KMS-11 (cell line): ENCODE measurements around the gene TRIM68.

Source experiments
- H2AFZ ChIP-seq: fragments of 200-600 bp; sonication (generic); 2 replicates; pipeline ENCODE4 v1.6.1; 2016; ENCODE audit warnings: antibody characterized with exemption, mixed run types, low read depth
- H3K27ac ChIP-seq: fragments of 200-600 bp; sonication (generic); 2 replicates; pipeline ENCODE4 v1.6.1; 2016; ENCODE audit warnings: mild to moderate bottlenecking, mixed run types
- H3K27me3 ChIP-seq: fragments of 200-600 bp; sonication (generic); 2 replicates; pipeline ENCODE4 v1.6.1; 2017; ENCODE audit warnings: mild to moderate bottlenecking, low read depth, mixed run types, moderate library complexity; ENCODE audit not compliant: insufficient read depth
- H3K36me3 ChIP-seq: fragments of 200-600 bp; sonication (generic); 2 replicates; pipeline ENCODE4 v1.6.1; 2017; ENCODE audit warnings: mild to moderate bottlenecking, mixed run types; ENCODE audit not compliant: insufficient read depth
- H3K4me1 ChIP-seq: fragments of 200-600 bp; sonication (generic); 2 replicates; pipeline ENCODE4 v1.6.1; 2016; ENCODE audit warnings: mild to moderate bottlenecking, low read depth, mixed run types; ENCODE audit not compliant: poor library complexity, severe bottlenecking
- H3K4me2 ChIP-seq: fragments of 200-600 bp; sonication (generic); 2 replicates; pipeline ENCODE4 v1.7.0; 2016; ENCODE audit warnings: mild to moderate bottlenecking, mixed run types
- H3K4me3 ChIP-seq: fragments of 200-600 bp; sonication (generic); IDR thresholded peaks from 2 replicates; pipeline ENCODE4 v1.6.1; 2017; ENCODE audit warnings: low read depth, low read length, mixed read lengths; ENCODE audit not compliant: insufficient read depth
- H3K79me2 ChIP-seq: fragments of 200-600 bp; sonication (generic); 2 replicates; pipeline ENCODE4 v1.6.1; 2016; ENCODE audit warnings: low read depth, mixed run types; ENCODE audit not compliant: insufficient read depth
- H3K9ac ChIP-seq: fragments of 200-600 bp; sonication (generic); 2 replicates; pipeline ENCODE4 v1.6.1; 2016; ENCODE audit warnings: mild to moderate bottlenecking, mixed run types
- H4K20me1 ChIP-seq: fragments of 200-600 bp; sonication (generic); 2 replicates; pipeline ENCODE4 v1.6.1; 2016; ENCODE audit warnings: mild to moderate bottlenecking, mixed run types; ENCODE audit not compliant: insufficient read depth
- TF ChIP-seq, protein P1 (sequence below): fragments of 200-600 bp; sonication (generic); conservative IDR thresholded peaks from 2 replicates; pipeline ENCODE4 v1.6.1; 2017; ENCODE audit warnings: low read depth, mild to moderate bottlenecking, antibody characterized with exemption, low read length, moderate library complexity, mixed read lengths

The TRIM68 gene

DNA sequence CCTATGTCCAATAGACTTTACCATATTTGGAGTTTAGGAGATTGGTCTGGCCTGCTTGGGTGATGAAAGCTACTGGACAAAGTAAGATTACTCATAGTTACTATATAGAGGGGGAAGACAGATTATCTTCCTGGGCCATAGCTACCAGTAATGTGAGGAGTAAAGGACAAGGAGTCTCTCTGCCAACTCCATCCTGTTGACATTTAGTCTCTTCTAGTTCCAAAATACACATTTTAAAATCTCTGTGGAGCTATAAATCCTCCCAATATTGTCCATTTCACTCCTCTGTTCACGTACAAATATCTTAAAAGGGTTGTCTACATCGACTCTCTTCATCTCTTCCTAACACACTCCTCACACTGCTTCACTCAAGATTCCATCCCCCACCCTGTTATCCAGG, 28.1 kb upstream of the TRIM68 start:
- no peaks in the 10 kb centered on the region for H3K27me3 ChIP-seq
- no peak overlapping the region for H3K27ac ChIP-seq
- TF ChIP-seq, protein P1, sequence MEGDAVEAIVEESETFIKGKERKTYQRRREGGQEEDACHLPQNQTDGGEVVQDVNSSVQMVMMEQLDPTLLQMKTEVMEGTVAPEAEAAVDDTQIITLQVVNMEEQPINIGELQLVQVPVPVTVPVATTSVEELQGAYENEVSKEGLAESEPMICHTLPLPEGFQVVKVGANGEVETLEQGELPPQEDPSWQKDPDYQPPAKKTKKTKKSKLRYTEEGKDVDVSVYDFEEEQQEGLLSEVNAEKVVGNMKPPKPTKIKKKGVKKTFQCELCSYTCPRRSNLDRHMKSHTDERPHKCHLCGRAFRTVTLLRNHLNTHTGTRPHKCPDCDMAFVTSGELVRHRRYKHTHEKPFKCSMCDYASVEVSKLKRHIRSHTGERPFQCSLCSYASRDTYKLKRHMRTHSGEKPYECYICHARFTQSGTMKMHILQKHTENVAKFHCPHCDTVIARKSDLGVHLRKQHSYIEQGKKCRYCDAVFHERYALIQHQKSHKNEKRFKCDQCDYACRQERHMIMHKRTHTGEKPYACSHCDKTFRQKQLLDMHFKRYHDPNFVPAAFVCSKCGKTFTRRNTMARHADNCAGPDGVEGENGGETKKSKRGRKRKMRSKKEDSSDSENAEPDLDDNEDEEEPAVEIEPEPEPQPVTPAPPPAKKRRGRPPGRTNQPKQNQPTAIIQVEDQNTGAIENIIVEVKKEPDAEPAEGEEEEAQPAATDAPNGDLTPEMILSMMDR: no peak
- H4K20me1 ChIP-seq: no peaks in the 10 kb centered on the region
- H2AFZ ChIP-seq: no peak overlapping the region
- no peaks in the 10 kb centered on the region for H3K36me3 ChIP-seq
- no peaks in the 10 kb centered on the region for H3K4me1 ChIP-seq
- no peak overlapping the region for H3K9ac ChIP-seq
- H3K79me2 ChIP-seq: no peaks in the 10 kb centered on the region
- no peak overlapping the region for H3K4me3 ChIP-seq
- no peak overlapping the region for H3K4me2 ChIP-seq

DNA sequence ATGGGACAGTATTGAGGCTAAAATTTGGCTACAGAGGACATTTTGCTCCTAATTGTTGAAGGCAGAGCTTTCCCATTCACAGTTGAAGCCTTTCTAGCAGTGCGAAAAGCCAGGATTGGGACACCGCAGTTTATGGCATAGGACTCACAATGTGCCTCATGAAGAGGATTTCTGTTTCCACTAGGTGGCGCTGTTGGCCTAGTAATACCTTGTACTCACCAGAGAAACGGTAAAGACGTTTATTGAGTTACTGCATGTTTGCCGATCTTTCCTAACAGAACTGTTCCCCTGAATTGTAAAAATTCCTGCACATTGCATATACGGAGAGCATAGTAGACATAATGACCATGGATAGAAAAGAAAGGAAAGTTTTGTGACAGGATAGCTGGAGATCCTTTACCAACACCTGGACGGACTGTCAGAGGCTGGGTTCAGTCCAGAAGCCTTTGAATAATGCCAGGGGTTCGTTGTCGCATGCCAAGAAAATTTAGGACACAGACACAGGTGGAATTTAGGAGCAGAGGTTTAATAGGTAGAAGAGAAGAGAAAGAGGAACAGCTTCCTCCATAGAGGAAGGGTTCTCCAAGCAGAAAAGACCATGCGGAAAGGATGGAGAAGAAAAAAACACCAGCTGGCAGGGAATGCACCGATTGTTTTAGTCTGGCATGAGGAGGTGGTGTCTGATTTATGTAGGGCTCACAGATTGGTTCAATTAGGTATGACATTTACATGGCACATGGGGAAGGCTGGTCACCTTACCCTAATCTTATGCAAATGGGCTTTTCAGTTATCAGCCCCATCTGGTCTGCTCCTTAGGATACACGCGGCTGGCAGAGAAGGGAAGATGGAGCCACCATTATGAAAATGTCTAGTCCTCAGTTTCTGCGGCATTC, 18.4 kb upstream of the TRIM68 start:
- H3K4me1 ChIP-seq: no peaks in the 10 kb centered on the region
- TF ChIP-seq, protein P1: peak; percentile 87
- peak overlapping the region; percentile 3; the same call in 1 of the 2 replicates for H2AFZ ChIP-seq
- H3K27me3 ChIP-seq: no peaks in the 10 kb centered on the region
- no peak overlapping the region for H3K4me2 ChIP-seq
- H4K20me1 ChIP-seq: no peaks in the 10 kb centered on the region
- no peak overlapping the region for H3K4me3 ChIP-seq
- no peaks in the 10 kb centered on the region for H3K36me3 ChIP-seq
- no peak overlapping the region for H3K27ac ChIP-seq
- H3K79me2 ChIP-seq: no peaks in the 10 kb centered on the region
- no peak overlapping the region for H3K9ac ChIP-seq

DNA sequence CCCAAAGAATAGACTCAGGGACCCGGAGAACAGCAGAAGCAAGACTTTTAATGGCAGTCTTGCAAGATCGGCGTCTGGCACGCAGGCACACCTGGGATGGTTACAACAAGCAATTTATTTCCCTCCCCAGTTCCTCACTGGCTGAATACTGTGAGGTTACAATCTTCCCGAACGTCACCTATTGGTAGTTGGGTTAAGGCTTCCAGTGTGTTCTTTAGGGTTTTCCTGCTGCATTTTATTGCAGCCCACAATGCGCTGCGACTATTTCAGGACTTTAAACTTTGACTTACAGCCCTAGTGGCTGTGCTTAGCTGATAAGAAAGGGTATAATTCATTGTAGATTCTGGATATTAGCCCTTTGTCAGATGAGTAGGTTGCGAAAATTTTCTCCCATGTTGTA, 11.5 kb upstream of the TRIM68 start:
- H2AFZ ChIP-seq: no peak overlapping the region
- H3K36me3 ChIP-seq: no peaks in the 10 kb centered on the region
- H3K27me3 ChIP-seq: no peaks in the 10 kb centered on the region
- no peak overlapping the region for H3K4me2 ChIP-seq
- no peak overlapping the region for H3K27ac ChIP-seq
- H3K4me3 ChIP-seq: no peak overlapping the region
- TF ChIP-seq, protein P1: no peak
- H3K4me1 ChIP-seq: no peaks in the 10 kb centered on the region
- H4K20me1 ChIP-seq: no peaks in the 10 kb centered on the region
- no peaks in the 10 kb centered on the region for H3K79me2 ChIP-seq
- H3K9ac ChIP-seq: no peak overlapping the region

DNA sequence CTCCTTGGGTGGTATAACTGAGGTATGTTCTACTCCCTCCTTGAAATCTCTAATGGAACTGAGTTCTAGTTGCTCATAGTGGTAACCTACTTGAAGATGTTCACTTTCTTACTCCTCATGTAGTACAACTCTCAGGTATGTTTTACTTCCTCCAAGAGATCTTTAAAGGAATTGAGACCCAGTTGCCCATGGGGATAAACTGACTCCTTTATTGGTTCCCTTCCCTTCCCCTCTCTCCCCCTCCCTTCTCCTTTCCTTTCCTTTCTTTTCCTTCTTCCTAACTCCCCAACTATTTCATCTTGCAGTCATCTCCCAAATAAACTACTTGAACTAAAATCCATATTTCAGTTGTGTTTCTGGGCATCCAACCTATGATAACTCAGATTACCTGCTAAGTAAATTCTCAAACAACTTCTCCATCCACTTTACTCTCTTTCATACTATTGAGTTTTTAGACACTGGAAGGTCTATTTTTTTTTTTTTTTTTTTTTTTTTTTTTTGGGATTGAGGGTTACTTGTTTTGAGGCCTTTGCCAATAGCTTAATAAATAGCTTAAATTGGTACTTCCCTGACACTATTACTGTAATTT, 7.9 kb upstream of the TRIM68 start:
- Histone ChIP-seq H3K79me2 (no peaks in the 10 kb centered on the region), H3K9ac (no peak overlapping the region), H3K36me3 (no peaks in the 10 kb centered on the region), H3K27ac (no peak overlapping the region), H3K4me3 (no peak overlapping the region), H2AFZ (no peak overlapping the region), H3K4me2 (no peak overlapping the region), H3K4me1 (no peaks in the 10 kb centered on the region), H3K27me3 (no peaks in the 10 kb centered on the region), H4K20me1 (no peaks in the 10 kb centered on the region)
- TF ChIP-seq, protein P1: no peak
